ENCODE data around the gene SUCLA2. TPM values are rescaled to one million over a fixed set of nuclear protein-coding genes. Genes with fewer than 3 reads are reported as not detected.

SUCLA2 gene
- total RNA-seq, 3 donors from 2014 or later = 42.3 to 75.4 (median 61.3) TPM

DNA sequence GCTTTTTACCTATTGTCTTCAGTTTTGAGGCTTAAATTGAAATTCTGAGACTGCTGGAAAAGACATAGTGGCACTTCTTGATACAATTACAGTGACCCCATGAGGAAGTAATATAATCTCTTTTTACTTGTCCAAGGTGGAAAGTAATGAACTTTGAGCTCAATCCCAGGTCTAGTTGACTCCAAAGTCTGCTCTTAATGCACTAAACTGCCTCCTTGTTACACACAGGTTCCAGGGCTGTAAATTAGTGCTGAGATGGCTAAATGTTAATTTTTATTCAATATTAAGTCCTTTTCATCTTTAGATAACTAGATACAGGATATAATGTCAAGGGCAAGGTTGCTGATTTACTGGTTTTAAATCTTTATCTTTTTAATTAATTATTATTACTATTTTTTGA is 39.0 kb upstream of the SUCLA2 start:
- Histone ChIP-seq H3K36me3 (no peaks in the 10 kb centered on the region), H3K27ac (no peak overlapping the region), H3K4me3 (no peak overlapping the region), H3K27me3 (no peaks in the 10 kb centered on the region), H3K4me1 (no peaks in the 10 kb centered on the region), H3K9me3 (no peaks in the 10 kb centered on the region)
- TF ChIP-seq, protein P1, sequence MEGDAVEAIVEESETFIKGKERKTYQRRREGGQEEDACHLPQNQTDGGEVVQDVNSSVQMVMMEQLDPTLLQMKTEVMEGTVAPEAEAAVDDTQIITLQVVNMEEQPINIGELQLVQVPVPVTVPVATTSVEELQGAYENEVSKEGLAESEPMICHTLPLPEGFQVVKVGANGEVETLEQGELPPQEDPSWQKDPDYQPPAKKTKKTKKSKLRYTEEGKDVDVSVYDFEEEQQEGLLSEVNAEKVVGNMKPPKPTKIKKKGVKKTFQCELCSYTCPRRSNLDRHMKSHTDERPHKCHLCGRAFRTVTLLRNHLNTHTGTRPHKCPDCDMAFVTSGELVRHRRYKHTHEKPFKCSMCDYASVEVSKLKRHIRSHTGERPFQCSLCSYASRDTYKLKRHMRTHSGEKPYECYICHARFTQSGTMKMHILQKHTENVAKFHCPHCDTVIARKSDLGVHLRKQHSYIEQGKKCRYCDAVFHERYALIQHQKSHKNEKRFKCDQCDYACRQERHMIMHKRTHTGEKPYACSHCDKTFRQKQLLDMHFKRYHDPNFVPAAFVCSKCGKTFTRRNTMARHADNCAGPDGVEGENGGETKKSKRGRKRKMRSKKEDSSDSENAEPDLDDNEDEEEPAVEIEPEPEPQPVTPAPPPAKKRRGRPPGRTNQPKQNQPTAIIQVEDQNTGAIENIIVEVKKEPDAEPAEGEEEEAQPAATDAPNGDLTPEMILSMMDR (IDR thresholded peaks at IDR 0.05) = no peak
- TF ChIP-seq POLR2A (IDR thresholded peaks at IDR 0.05) = no peak
- no peak for TF ChIP-seq POLR2AphosphoS5 (IDR thresholded peaks at IDR 0.05)
- intact Hi-C loops (cut with DNase I; ENCODE audit: low total_unique reads) = no loop called here
- no peak for DNase-seq (ENCODE audit: low spot score in 2 of 2)

DNA sequence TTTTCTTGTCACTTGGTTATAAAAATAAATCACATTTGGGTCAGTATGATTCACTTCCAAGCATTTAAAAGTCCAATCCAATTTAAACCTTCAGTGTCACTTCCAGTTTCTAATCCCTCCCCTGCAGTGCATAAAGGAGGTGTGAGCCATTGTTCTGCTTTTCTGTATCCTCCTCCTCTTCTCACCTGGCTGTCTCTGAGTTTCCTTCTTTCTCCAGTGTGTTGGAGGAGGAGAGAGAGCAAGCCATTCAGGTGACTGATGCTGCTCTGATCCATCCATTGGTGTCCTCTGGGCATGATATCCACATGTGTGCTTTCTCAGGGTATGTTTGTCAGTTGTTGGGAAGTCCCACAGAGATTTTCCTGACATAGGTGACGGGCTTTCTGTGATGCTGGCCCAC is 37.7 kb upstream of the SUCLA2 start:
- DNase-seq (ENCODE audit: low spot score in 2 of 2) = no peak
- Histone ChIP-seq H3K4me1 (no peaks in the 10 kb centered on the region), H3K9me3 (no peaks in the 10 kb centered on the region), H3K27ac (peak overlapping the region in 1 of 2 donors; percentile 96), H3K4me3 (peak overlapping the region in 1 of 3 donors; percentile 68), H3K27me3 (no peaks in the 10 kb centered on the region), H3K36me3 (no peaks in the 10 kb centered on the region)
- intact Hi-C loops (cut with DNase I; ENCODE audit: low total_unique reads) = no loop called here
- TF ChIP-seq, protein P1 (IDR thresholded peaks at IDR 0.05) = no peak
- no peak for TF ChIP-seq POLR2AphosphoS5 (IDR thresholded peaks at IDR 0.05)
- TF ChIP-seq POLR2A (IDR thresholded peaks at IDR 0.05) = no peak

DNA sequence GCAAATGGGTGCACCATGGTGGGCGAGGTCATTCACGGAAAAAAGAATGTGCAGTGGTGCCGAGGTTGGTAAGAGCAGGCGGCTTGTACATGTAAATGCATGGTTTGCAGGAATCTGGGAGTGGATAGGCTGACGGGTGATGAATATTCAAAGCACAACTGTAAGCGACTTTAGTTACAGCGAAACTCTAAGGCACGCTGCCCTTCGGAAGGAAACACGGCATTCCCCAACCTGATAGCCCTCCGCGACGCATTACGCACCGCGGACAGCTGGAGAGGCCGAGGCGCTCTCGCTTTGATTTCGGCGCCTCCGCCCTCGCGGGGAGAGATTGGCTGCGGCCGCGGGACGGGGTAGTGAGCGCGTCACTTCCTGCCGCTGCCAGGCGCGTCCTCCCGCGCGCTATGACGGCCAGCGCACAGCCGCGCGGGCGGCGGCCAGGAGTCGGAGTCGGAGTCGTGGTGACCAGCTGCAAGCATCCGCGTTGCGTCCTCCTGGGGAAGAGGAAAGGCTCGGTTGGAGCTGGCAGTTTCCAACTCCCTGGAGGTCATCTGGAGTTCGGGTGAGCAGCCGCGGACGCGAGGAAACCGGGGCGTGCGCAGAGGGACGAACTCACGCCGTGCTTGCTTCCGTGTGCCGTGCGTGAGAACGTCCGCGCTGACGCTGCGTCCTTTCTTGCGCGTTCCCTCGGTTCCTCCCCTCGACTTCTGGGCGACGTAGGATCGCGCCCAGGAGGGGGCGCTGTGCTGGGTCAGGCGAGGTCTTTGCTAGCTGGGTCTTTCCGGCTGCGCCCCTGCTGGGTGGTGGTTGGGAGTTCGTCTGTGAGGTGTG is 36.5 kb upstream of the SUCLA2 start, which contains the start of gene NUDT15:
Gene NUDT15, plus strand, starts transcription at position 381 of the 828 bp plus-strand sequence. Its CDS starts 21 bp downstream, at position 402.
- Histone ChIP-seq H3K36me3 (no peaks in the 10 kb centered on the region), H3K9me3 (no peaks in the 10 kb centered on the region), H3K27me3 (no peaks in the 10 kb centered on the region), H3K4me1 (no peaks in the 10 kb centered on the region), H3K4me3 (peak within 1 kb of the TSS; percentile 57 to 85 (median 68)), H3K27ac (peak within 1 kb of the TSS; percentile 96 to 97)
- peak; percentile 83 to 90 for DNase-seq (ENCODE audit: low spot score in 2 of 2)
- peak; percentile 53 for TF ChIP-seq POLR2A (IDR thresholded peaks at IDR 0.05)
- TF ChIP-seq POLR2AphosphoS5 (IDR thresholded peaks at IDR 0.05) = peak; percentile 95 to 98 (median 95)
- TF ChIP-seq, protein P1 (IDR thresholded peaks at IDR 0.05) = peak; percentile 91 to 98 (median 98)
- intact Hi-C loops (cut with DNase I; ENCODE audit: low total_unique reads) = no loop called here

DNA sequence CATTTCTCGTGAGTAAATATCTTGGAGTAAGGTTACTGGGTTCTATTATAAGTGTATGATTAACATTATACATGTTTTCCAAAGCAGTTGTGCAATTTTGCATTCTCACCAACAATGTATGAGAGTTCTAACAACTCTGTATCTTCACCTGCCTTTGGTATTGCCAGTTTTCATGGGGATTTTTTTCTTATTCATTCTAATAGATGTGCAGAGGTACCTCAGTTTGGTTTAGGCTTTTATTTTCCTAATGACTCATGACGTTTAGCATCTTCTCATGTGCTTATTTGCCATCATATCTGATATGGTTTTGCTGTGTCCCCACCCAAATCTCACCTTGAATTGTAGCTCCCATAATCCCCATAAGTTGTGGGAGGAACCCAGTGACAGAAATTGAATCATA is 28.8 kb upstream of the SUCLA2 start:
- Histone ChIP-seq H3K27me3 (no peaks in the 10 kb centered on the region), H3K4me1 (no peaks in the 10 kb centered on the region)

DNA sequence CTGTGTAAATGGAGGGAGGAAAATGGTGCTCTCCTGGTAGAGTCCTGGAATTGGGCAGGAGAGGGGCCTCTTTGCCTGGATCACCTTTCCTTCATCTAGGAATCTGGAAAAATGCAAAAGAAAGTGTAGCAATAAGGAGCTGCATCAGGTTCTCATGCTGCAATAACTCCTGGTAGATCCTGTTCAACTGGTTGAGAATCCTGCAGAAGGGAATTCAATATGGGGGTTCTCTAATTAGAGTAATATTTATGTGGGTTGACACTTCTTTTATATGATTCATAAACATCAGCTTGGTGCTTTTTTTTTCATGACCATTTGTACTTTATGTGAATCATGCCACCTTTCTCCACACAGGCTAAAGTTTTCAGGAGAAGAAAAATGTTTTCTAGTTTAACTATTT is 27.0 kb upstream of the SUCLA2 start:
- intact Hi-C loops (cut with DNase I; ENCODE audit: low total_unique reads) = no loop called here
- Histone ChIP-seq H3K36me3 (no peaks in the 10 kb centered on the region), H3K27me3 (no peaks in the 10 kb centered on the region), H3K9me3 (no peaks in the 10 kb centered on the region), H3K4me3 (no peak overlapping the region), H3K27ac (no peak overlapping the region), H3K4me1 (no peaks in the 10 kb centered on the region)
- no peak for DNase-seq (ENCODE audit: low spot score in 2 of 2)
- no peak for TF ChIP-seq POLR2AphosphoS5 (IDR thresholded peaks at IDR 0.05)
- TF ChIP-seq POLR2A (IDR thresholded peaks at IDR 0.05) = no peak
- TF ChIP-seq, protein P1 (IDR thresholded peaks at IDR 0.05) = no peak

More for the DNA sequence above, 28.8 kb upstream of the SUCLA2 start:
- no peak overlapping the region for H3K27ac ChIP-seq
- no peaks in the 10 kb centered on the region for H3K9me3 ChIP-seq
- TF ChIP-seq POLR2AphosphoS5 (IDR thresholded peaks at IDR 0.05) = no peak
- H3K4me3 ChIP-seq = no peak overlapping the region
- intact Hi-C loops (cut with DNase I; ENCODE audit: low total_unique reads) = no loop called here
- no peak for DNase-seq (ENCODE audit: low spot score in 2 of 2)
- no peaks in the 10 kb centered on the region for H3K36me3 ChIP-seq
